Omental fat pad (tissue), 4 donors: ENCODE data around the gene APBA2. TPM values are rescaled to one million over a fixed set of nuclear protein-coding genes. Genes with fewer than 3 reads are reported as not detected.

Experiments used
- ATAC-seq: fragments of 150-250 bp; one replicate; pipeline ENCODE4 v1.9.1; 2016; ENCODE audit warnings: mild to moderate bottlenecking, moderate library complexity; ENCODE audit not compliant: low FRiP score
- DNase-seq: peaks from one replicate; pipeline ENCODE4 v3.0.0-alpha.2; 2019; ENCODE audit warnings: low spot score
- total RNA-seq, 4 donors: library from RNA; depleted of rRNA; stranded (reverse); fragments of >200 nt; gene quantifications; one replicate each; pipeline ENCODE4 v1.1.0, GENCODE V29; 2016
- TF ChIP-seq, protein P1 (sequence below), 3 donors: fragments of 450-650 bp; IDR thresholded peaks; one replicate each; pipeline ENCODE4 v1.5.1; 2016 to 2017; ENCODE audit warnings: antibody characterized with exemption in 3 of 3, mild to moderate bottlenecking in 3 of 3, moderate library complexity in 2 of 3

APBA2 gene
- total RNA-seq, 4 donors from 2014 or later = 0.93 to 4.3 (median 2.6) TPM

DNA sequence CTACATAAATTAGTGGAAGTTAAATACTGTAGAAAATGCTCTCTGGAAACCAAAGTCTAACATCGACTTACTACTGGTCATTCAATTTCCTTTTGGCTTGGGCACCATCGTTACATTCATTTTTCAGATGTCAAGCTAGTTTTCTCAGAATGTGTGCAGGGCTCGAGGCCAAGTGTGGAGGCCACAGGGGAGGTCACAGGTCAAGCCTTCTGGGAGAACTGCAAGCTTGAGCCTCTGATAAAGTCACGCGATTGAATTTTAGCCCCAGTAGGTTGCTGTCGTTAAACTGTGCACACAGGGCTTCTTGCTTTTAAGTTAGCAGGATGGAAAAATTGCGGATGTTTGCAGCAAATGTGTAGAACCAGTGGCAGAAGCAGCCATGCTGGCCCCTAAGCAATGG, 182.2 kb downstream of the APBA2 start:
- TF ChIP-seq, protein P1, sequence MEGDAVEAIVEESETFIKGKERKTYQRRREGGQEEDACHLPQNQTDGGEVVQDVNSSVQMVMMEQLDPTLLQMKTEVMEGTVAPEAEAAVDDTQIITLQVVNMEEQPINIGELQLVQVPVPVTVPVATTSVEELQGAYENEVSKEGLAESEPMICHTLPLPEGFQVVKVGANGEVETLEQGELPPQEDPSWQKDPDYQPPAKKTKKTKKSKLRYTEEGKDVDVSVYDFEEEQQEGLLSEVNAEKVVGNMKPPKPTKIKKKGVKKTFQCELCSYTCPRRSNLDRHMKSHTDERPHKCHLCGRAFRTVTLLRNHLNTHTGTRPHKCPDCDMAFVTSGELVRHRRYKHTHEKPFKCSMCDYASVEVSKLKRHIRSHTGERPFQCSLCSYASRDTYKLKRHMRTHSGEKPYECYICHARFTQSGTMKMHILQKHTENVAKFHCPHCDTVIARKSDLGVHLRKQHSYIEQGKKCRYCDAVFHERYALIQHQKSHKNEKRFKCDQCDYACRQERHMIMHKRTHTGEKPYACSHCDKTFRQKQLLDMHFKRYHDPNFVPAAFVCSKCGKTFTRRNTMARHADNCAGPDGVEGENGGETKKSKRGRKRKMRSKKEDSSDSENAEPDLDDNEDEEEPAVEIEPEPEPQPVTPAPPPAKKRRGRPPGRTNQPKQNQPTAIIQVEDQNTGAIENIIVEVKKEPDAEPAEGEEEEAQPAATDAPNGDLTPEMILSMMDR (IDR thresholded peaks at IDR 0.05) = no peak
- DNase-seq = no peak
- ATAC-seq = no peak

DNA sequence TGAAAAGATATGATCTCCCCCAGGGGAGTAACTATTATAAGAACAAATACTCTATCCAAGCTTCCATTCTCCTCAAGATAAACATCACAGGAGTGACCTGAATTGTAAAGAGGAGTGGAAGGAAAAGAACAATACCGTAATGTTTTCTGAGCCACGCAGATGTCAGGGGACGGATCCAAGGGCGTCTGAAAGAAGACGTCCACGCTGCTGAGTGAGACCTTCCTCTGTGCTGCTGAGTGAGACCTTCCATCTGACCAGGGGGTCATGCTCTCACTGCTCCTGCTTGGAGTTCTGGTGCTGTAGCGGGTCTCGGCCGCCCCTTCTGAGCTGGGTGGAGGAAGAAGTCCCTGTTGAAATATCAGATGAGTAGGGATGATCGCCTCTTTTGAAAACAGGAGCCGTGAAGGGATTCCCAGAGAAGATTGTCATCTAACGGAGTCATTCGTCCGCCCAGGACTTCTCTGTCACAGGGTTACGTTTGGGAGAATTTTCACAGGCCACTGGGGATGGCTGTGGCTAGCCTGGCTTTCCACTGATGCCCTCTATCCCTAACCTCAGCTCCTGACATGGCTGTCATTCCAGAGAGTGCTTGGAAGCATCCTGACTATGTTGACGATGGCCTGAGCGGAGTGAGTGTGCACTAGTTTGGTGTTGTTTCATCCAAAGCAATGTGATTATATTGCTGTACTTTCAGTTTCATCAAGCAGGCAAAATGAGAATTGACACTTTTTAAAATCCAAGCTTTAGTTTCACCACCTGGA, 184.9 kb downstream of the APBA2 start:
- ATAC-seq = no peak
- DNase-seq = no peak
- TF ChIP-seq, protein P1 (IDR thresholded peaks at IDR 0.05) = no peak

DNA sequence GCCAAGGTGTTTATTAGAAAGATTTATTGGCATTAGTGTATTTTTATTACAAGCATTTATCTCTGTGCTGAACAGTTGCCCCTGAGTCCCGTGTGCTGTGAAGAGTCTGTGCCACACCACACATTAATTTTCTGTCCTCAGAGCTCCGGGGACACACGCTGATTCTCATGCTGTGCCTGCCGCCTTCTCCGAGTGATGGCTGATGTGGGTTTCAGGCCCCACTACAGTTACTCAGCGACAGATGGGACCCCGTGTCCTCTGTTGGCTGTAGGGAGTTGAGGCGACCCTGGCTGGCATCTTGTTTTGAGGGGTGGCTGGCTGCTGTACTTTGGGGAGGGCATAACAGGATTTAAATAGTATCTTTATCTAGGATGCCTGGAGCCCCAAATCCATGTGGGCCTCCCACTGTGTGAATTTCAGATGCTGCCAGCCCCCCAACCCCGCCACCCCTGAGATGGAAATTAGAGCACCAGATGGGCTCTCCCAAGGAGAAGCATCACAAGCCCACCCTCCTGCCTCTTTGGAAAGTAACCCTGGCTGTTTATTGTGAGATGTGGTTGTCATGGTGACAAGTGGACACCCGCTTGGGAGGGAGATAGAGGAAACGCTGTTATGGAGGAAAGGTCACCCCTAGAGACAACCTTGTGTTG, 185.6 kb downstream of the APBA2 start:
- TF ChIP-seq, protein P1 (IDR thresholded peaks at IDR 0.05) = no peak
- no peak for DNase-seq
- no peak for ATAC-seq

DNA sequence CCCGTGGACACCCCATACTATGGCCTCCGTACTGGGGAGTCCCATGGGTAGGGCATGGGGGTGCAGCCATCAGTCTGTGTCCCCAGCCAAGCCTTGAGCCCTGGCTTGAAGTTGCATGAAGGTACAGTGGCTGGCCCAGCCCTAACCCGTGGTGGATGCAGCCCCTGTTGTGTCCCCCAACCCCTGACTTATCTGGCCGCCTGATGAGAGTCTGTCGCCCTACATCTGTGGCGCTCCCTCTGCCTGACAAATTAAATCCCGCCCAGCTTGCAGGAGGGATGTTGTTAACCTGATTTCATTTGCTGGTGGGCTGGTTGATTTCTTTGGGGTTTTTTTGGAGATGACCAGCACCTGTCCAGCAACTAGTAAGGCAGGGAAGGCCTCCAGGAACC, 186.1 kb downstream of the APBA2 start:
- TF ChIP-seq, protein P1 (IDR thresholded peaks at IDR 0.05) = no peak
- ATAC-seq (no peak), DNase-seq (no peak)

DNA sequence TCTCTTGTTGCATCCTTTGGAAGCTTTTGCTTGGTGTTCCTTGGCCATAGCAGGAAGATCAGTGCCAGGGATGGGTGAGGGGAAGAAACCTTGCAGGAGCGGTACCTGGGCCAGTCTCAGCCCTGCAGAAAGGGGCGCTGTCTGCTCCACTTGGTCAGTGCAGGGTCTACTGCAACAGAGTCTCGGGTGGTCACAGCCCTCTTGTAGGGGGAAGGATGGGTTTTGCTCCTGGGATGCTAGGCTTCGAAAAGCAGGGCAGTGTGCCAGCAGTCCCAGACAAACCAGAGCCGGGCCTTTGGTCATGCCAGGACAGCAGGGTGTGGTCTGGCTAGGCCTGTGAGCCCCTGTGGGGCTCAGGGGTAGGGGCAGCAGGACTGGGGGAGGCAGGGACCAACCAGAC, 186.7 kb downstream of the APBA2 start:
- DNase-seq = no peak
- ATAC-seq = no peak
- TF ChIP-seq, protein P1 (IDR thresholded peaks at IDR 0.05) = no peak

DNA sequence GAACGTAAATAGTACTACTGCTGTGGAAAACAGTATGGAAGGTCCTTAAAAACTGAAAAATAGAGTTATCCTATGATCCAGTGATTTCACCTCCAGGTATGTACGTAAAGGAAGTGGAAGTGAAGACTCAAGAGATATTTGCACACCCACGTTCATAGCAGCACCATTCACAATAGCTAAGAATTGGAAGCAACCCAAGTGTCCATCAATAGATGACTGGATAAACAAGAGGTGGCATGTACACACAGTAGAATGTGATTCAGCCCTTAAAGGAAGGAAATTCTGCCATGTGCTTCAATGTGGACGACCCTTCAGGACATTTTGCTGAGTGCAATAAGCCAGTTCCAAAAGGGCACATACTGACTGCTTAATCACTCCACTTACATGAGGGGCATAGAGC, 188.3 kb downstream of the APBA2 start:
- ATAC-seq = no peak
- TF ChIP-seq, protein P1 (IDR thresholded peaks at IDR 0.05) = no peak
- no peak for DNase-seq

DNA sequence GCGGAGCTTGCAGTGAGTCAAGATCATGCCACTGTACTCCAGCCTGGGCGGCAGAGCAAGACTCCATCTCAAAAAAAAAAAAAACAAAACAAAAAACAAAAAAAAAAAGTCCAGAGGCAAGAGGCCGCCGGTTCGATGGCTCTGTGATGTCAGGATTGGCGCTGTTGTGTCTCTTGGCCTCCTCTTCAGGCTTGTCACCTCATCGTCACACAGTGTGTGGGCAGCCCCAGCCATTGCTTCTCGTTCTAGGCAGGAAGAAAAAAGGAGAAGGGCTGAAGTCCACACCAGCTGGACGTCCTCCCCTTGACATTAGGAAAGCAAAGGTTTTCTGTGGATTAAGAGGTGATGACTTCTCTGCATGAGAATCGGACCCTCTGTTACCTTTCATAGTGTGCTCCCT, 192.8 kb downstream of the APBA2 start:
- TF ChIP-seq, protein P1 (IDR thresholded peaks at IDR 0.05) = no peak
- DNase-seq (no peak), ATAC-seq (no peak)
